DND-41 (cell line): ENCODE data around the gene INO80E.

Experiments used
- ATAC-seq: fragments of 200-7000 bp; cut with Tn5 transposase; 3 replicates; pipeline ENCODE4 v1.9.1; 2021; ENCODE audit warnings: low read depth; ENCODE audit not compliant: insufficient read depth
- DNase-seq: peaks from one replicate; pipeline ENCODE4 v3.0.0-alpha.2; 2020
- H2AFZ ChIP-seq: 2 replicates; pipeline ENCODE4 v1.6.0; 2012; ENCODE audit warnings: low read depth, low read length
- H3K27ac ChIP-seq: 2 replicates; pipeline ENCODE4 v1.5.1; 2012; ENCODE audit warnings: low read length, inconsistent platforms
- H3K27me3 ChIP-seq: fragments of 200-600 bp; sonication (generic); 2 replicates; pipeline ENCODE4 v1.6.0; 2012; ENCODE audit warnings: low read length, mild to moderate bottlenecking, inconsistent platforms; ENCODE audit not compliant: insufficient read depth, poor library complexity
- H3K36me3 ChIP-seq: 2 replicates; pipeline ENCODE4 v1.5.1; 2012; ENCODE audit warnings: low read length, inconsistent platforms; ENCODE audit not compliant: insufficient read depth
- H3K4me1 ChIP-seq: 2 replicates; pipeline ENCODE4 v1.5.1; 2012; ENCODE audit warnings: mild to moderate bottlenecking, low read length; ENCODE audit not compliant: insufficient read depth
- H3K4me2 ChIP-seq: 2 replicates; pipeline ENCODE4 v1.6.0; 2012; ENCODE audit warnings: mild to moderate bottlenecking, moderate library complexity, low read length, inconsistent platforms; ENCODE audit not compliant: insufficient read depth
- H3K4me3 ChIP-seq, 2 experiments: fragments of 200-600 bp in 1 of 2; shearing (Covaris generic) in 1 of 2; 2 replicates each; pipeline ENCODE4 v1.5.1; 2012 to 2016; ENCODE audit warnings: inconsistent platforms in 2 of 2, low read length in 2 of 2, mild to moderate bottlenecking in 2 of 2, low read depth in 1 of 2, moderate library complexity in 1 of 2
- H3K79me2 ChIP-seq: 2 replicates; pipeline ENCODE4 v1.6.0; 2012; ENCODE audit warnings: low read length, inconsistent platforms; ENCODE audit not compliant: insufficient read depth
- H3K9ac ChIP-seq: 2 replicates; pipeline ENCODE4 v1.6.0; 2012; ENCODE audit warnings: low read depth, mild to moderate bottlenecking, inconsistent platforms, low read length, moderate library complexity
- H3K9me3 ChIP-seq: 2 replicates; pipeline ENCODE4 v1.5.1; 2012; ENCODE audit warnings: low read length, moderate library complexity, mild to moderate bottlenecking, inconsistent platforms; ENCODE audit not compliant: insufficient read depth, severe bottlenecking
- H4K20me1 ChIP-seq: 2 replicates; pipeline ENCODE4 v1.6.0; 2012; ENCODE audit warnings: low read length; ENCODE audit not compliant: insufficient read depth
- EZH2 ChIP-seq: IDR thresholded peaks from 3 replicates; pipeline ENCODE4 v1.6.1; 2012; ENCODE audit warnings: borderline replicate concordance, low read depth, mild to moderate bottlenecking, moderate library complexity, low read length, inconsistent platforms; ENCODE audit not compliant: severe bottlenecking
- TF ChIP-seq, protein P1 (sequence below): IDR thresholded peaks from 2 replicates; pipeline ENCODE4 v1.5.1; 2012; ENCODE audit warnings: borderline replicate concordance, low read length, moderate library complexity, mild to moderate bottlenecking; ENCODE audit not compliant: poor library complexity, severe bottlenecking; ENCODE audit errors: extremely low read depth

The INO80E gene

DNA sequence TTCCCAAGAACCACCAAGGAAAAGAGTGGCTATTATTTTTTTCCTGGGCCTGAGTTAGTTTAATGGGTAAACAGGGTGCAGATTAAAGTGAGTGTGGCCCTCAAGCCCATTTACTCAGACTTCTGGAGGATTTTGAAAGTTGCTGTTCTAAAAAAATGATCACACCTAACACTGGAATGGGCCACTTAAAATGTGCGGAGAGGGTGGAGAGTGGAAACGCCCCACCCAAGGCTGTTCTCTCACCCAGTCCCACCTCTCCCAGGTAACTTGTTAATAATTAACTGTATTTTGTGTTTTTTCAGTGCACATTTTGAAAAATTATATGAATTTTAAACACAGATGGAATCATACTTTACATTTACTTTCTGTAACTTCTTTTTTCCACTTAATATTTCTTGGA lies 6.0 kb upstream of the INO80E start:
- DNase-seq = no peak
- peaks cover 16% of the 10 kb centered on the region for H3K79me2 ChIP-seq
- no peak overlapping the region for H3K9ac ChIP-seq
- H3K9me3 ChIP-seq = no peaks in the 10 kb centered on the region
- H3K27me3 ChIP-seq = no peaks in the 10 kb centered on the region
- H2AFZ ChIP-seq = no peak overlapping the region
- no peak overlapping the region for H3K4me3 ChIP-seq
- H3K4me2 ChIP-seq = no peak overlapping the region
- TF ChIP-seq EZH2 = no peak
- TF ChIP-seq, protein P1, sequence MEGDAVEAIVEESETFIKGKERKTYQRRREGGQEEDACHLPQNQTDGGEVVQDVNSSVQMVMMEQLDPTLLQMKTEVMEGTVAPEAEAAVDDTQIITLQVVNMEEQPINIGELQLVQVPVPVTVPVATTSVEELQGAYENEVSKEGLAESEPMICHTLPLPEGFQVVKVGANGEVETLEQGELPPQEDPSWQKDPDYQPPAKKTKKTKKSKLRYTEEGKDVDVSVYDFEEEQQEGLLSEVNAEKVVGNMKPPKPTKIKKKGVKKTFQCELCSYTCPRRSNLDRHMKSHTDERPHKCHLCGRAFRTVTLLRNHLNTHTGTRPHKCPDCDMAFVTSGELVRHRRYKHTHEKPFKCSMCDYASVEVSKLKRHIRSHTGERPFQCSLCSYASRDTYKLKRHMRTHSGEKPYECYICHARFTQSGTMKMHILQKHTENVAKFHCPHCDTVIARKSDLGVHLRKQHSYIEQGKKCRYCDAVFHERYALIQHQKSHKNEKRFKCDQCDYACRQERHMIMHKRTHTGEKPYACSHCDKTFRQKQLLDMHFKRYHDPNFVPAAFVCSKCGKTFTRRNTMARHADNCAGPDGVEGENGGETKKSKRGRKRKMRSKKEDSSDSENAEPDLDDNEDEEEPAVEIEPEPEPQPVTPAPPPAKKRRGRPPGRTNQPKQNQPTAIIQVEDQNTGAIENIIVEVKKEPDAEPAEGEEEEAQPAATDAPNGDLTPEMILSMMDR = no peak
- peaks cover 19% of the 10 kb centered on the region for H3K4me1 ChIP-seq
- H3K27ac ChIP-seq = no peak overlapping the region
- peaks cover 11% of the 10 kb centered on the region for H4K20me1 ChIP-seq
- H3K36me3 ChIP-seq = peaks cover 91% of the 10 kb centered on the region
- ATAC-seq = no peak

DNA sequence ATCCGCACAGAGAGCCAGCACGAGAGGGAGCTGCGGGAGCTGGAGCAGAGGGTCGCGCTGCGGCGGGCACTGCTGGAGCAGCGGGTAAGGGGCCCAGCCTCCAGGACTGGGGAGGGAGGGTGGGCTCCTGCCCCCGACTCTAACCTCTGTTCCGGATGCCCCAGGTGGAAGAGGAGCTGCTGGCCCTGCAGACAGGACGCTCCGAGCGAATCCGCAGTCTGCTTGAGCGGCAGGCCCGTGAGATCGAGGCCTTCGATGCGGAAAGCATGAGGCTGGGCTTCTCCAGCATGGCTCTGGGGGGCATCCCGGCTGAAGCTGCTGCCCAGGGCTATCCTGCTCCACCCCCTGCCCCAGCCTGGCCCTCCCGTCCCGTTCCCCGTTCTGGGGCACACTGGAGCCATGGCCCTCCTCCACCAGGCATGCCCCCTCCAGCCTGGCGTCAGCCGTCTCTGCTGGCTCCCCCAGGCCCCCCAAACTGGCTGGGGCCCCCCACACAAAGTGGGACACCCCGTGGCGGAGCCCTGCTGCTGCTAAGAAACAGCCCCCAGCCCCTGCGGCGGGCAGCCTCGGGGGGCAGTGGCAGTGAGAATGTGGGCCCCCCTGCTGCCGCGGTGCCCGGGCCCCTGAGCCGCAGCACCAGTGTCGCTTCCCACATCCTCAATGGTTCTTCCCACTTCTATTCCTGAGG lies 5.0 kb upstream of the INO80E start:
- H3K27me3 ChIP-seq = no peaks in the 10 kb centered on the region
- H3K79me2 ChIP-seq = peaks cover 24% of the 10 kb centered on the region
- ATAC-seq (no peak), DNase-seq (no peak)
- H2AFZ ChIP-seq = no peak overlapping the region
- TF ChIP-seq EZH2 = no peak
- TF ChIP-seq, protein P1 = no peak
- peaks cover 22% of the 10 kb centered on the region for H3K4me1 ChIP-seq
- peaks cover 81% of the 10 kb centered on the region for H3K36me3 ChIP-seq
- H4K20me1 ChIP-seq = peaks cover 11% of the 10 kb centered on the region
- no peaks in the 10 kb centered on the region for H3K9me3 ChIP-seq
- no peak overlapping the region for H3K27ac ChIP-seq
- H3K4me3 ChIP-seq = no peak overlapping the region
- H3K4me2 ChIP-seq = no peak overlapping the region
- no peak overlapping the region for H3K9ac ChIP-seq

DNA sequence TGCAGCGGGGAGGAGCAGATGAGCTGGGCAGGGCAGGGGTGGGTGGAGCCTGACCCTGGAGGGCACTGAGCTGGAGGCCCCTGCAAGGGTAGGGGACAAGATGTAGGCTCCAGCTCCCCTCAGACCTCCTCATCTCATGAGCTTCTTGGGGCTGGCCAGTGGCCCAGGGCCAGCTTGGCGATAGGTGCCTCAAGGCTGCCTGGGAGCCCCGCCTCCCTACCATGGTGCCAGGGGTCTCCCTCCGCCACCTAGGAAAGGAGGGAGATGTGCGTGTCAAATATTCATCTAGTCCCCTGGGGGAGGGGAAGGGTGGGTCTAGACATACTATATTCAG lies 4.5 kb upstream of the INO80E start:
- no peak overlapping the region for H3K4me3 ChIP-seq
- no peaks in the 10 kb centered on the region for H3K27me3 ChIP-seq
- no peak overlapping the region for H2AFZ ChIP-seq
- TF ChIP-seq, protein P1 = no peak
- no peak for TF ChIP-seq EZH2
- H3K79me2 ChIP-seq = peaks cover 29% of the 10 kb centered on the region
- no peak overlapping the region for H3K9ac ChIP-seq
- H3K9me3 ChIP-seq = no peaks in the 10 kb centered on the region
- H3K4me2 ChIP-seq = no peak overlapping the region
- H4K20me1 ChIP-seq = peaks cover 11% of the 10 kb centered on the region
- no peak for DNase-seq
- peaks cover 80% of the 10 kb centered on the region for H3K36me3 ChIP-seq
- peaks cover 23% of the 10 kb centered on the region for H3K4me1 ChIP-seq
- no peak overlapping the region for H3K27ac ChIP-seq
- ATAC-seq = no peak
